EH (cell line): ENCODE measurements around the gene PITPNB.
A peak's percentile ranks its signal among the peaks of the same experiment; 100 is the strongest.

Experiments used
- DNase-seq: peaks from one replicate; pipeline ENCODE4 v3.0.0-alpha.2; 2015; ENCODE audit warnings: low read depth

The PITPNB gene

GRCh38 chr22:27919942-27920755 is 1.1 kb upstream of the PITPNB start:
- peak; percentile 86 for DNase-seq

GRCh38 chr22:27918341-27919221 is 475 bp downstream of the PITPNB start:
- peak; percentile 62 for DNase-seq

GRCh38 chr22:27915986-27916385 is 3.1 kb downstream of the PITPNB start:
- DNase-seq = no peak

- DNase-seq = peak; percentile 40
These were observed 5.8 kb downstream of the PITPNB start for GRCh38 chr22:27913162-27913741.

GRCh38 chr22:27912101-27912500 is 7.0 kb downstream of the PITPNB start:
- no peak for DNase-seq

GRCh38 chr22:27911330-27911729 is 7.7 kb downstream of the PITPNB start:
- DNase-seq = no peak

- peak; percentile 27 for DNase-seq
These were observed 12.8 kb downstream of the PITPNB start for GRCh38 chr22:27906241-27906640.

GRCh38 chr22:27905653-27906052 is 13.4 kb downstream of the PITPNB start:
- DNase-seq = no peak

GRCh38 chr22:27903805-27904473 is 15.1 kb downstream of the PITPNB start:
- peak; percentile 26 for DNase-seq

GRCh38 chr22:27900153-27900552 is 18.9 kb downstream of the PITPNB start:
- DNase-seq = no peak

GRCh38 chr22:27896245-27896644 is 22.8 kb downstream of the PITPNB start:
- no peak for DNase-seq

GRCh38 chr22:27895600-27895999 is 23.5 kb downstream of the PITPNB start:
- no peak for DNase-seq

- DNase-seq = no peak
These were observed 26.2 kb downstream of the PITPNB start for GRCh38 chr22:27892811-27893210.

GRCh38 chr22:27892064-27892463 is 27.0 kb downstream of the PITPNB start:
- no peak for DNase-seq

GRCh38 chr22:27888310-27888709 is 30.7 kb downstream of the PITPNB start:
- no peak for DNase-seq

- no peak for DNase-seq
These were observed 32.3 kb downstream of the PITPNB start for GRCh38 chr22:27886843-27887151.

- DNase-seq = peak; percentile 92
These were observed 32.8 kb downstream of the PITPNB start for GRCh38 chr22:27885977-27886842.

GRCh38 chr22:27883656-27884350 is 35.3 kb downstream of the PITPNB start:
- no peak for DNase-seq

GRCh38 chr22:27882507-27883290 is 36.4 kb downstream of the PITPNB start:
- DNase-seq = no peak

GRCh38 chr22:27881421-27881820 is 37.6 kb downstream of the PITPNB start:
- no peak for DNase-seq
